Measurements from ENCODE around the gene EXOC3L1.
A peak's percentile ranks its signal among the peaks of the same experiment; 100 is the strongest.

- TF ChIP-seq ZNF112 (tag by site-specific recombination; IDR thresholded peaks at IDR 0.05) (no peak), CTCF (tag by site-specific recombination; IDR thresholded peaks at IDR 0.05) (no peak), PBX3 (CRISPR knock-in tag; IDR thresholded peaks at IDR 0.05) (0 out of 2 replicates have a peak, but pooled peaks have one; percentile 74), ZNF324 (tag by site-specific recombination; IDR thresholded peaks at IDR 0.05) (no peak), REST (tag by site-specific recombination; IDR thresholded peaks at IDR 0.05) (no peak), ZNF639 (tag by site-specific recombination; IDR thresholded peaks at IDR 0.05) (no peak), TSHZ1 (tag by site-specific recombination; IDR thresholded peaks at IDR 0.05; ENCODE audit: borderline replicate concordance) (no peak), ZNF175 (tag by site-specific recombination; IDR thresholded peaks at IDR 0.05) (no peak), ZNF155 (tag by site-specific recombination; IDR thresholded peaks at IDR 0.05) (no peak), ZBTB26 (tag by site-specific recombination; optimal IDR thresholded peaks at IDR 0.05) (no peak), ZBTB44 (tag by site-specific recombination; IDR thresholded peaks at IDR 0.05) (peak; percentile 4; the same call in 1 of the 2 replicates), ZNF704 (tag by site-specific recombination; IDR thresholded peaks at IDR 0.05) (no peak)
These were observed 2.2 kb upstream of the EXOC3L1 start, which contains the start of gene E2F4 for GRCh38 chr16:67191995-67192681.

Data from HEK293 (cell line).